NCI-H345 treated with DMSO at 0.1 percent for 48 hours (cell line): Measurements from ENCODE around the gene RPL10.
A peak's percentile ranks its signal among the peaks of the same experiment; 100 is the strongest.

Source experiments
- DNase-seq: peaks from one replicate; lab custom pipeline; 2025; ENCODE audit not compliant: unreplicated experiment; lab: John Stamatoyannopoulos, UW

RPL10 gene

GRCh38 chrX:154397888-154398667 is at the start of gene RPL10:
Gene RPL10 (plus strand): TSS chrX:154398377. CDS start chrX:154398520, 143 bp downstream.
- DNase-seq: peak; percentile 92

GRCh38 chrX:154348646-154349358 is 49.4 kb upstream of the RPL10 start:
- DNase-seq: no peak

GRCh38 chrX:154349359-154349935 is 48.7 kb upstream of the RPL10 start:
- DNase-seq: no peak

GRCh38 chrX:154349979-154350378 is 48.2 kb upstream of the RPL10 start:
- no peak for DNase-seq

- no peak for DNase-seq
Observed at GRCh38 chrX:154350429-154351182, 47.6 kb upstream of the RPL10 start.

GRCh38 chrX:154351183-154352011 is 46.8 kb upstream of the RPL10 start:
- no peak for DNase-seq

- no peak for DNase-seq
Observed at GRCh38 chrX:154352012-154352401, 46.2 kb upstream of the RPL10 start.

GRCh38 chrX:154352466-154352865 is 45.7 kb upstream of the RPL10 start:
- no peak for DNase-seq

GRCh38 chrX:154353172-154353843 is 44.9 kb upstream of the RPL10 start:
- DNase-seq: no peak

GRCh38 chrX:154354013-154354412 is 44.2 kb upstream of the RPL10 start:
- no peak for DNase-seq

- DNase-seq: no peak
Observed at GRCh38 chrX:154354516-154354915, 43.7 kb upstream of the RPL10 start.

GRCh38 chrX:154355094-154355775 is 42.9 kb upstream of the RPL10 start:
- DNase-seq: no peak

GRCh38 chrX:154355776-154356140 is 42.4 kb upstream of the RPL10 start:
- no peak for DNase-seq

GRCh38 chrX:154356596-154356995 is 41.6 kb upstream of the RPL10 start:
- DNase-seq: no peak

GRCh38 chrX:154357205-154357604 is 41.0 kb upstream of the RPL10 start:
- DNase-seq: no peak

- no peak for DNase-seq
Observed at GRCh38 chrX:154358011-154358410, 40.2 kb upstream of the RPL10 start.

- no peak for DNase-seq
Observed at GRCh38 chrX:154358829-154359228, 39.3 kb upstream of the RPL10 start.

GRCh38 chrX:154359362-154360154 is 38.6 kb upstream of the RPL10 start:
- DNase-seq: no peak
